ENCODE data around the gene TNNI3K. TPM values are rescaled to one million over a fixed set of nuclear protein-coding genes. Genes with fewer than 3 reads are reported as not detected.
"Not testable (repeated sequence)": the region's sequence is repeated elsewhere in the genome, so short reads cannot be mapped to it uniquely, and the experiment has no call there.

Gene TNNI3K, protein sequence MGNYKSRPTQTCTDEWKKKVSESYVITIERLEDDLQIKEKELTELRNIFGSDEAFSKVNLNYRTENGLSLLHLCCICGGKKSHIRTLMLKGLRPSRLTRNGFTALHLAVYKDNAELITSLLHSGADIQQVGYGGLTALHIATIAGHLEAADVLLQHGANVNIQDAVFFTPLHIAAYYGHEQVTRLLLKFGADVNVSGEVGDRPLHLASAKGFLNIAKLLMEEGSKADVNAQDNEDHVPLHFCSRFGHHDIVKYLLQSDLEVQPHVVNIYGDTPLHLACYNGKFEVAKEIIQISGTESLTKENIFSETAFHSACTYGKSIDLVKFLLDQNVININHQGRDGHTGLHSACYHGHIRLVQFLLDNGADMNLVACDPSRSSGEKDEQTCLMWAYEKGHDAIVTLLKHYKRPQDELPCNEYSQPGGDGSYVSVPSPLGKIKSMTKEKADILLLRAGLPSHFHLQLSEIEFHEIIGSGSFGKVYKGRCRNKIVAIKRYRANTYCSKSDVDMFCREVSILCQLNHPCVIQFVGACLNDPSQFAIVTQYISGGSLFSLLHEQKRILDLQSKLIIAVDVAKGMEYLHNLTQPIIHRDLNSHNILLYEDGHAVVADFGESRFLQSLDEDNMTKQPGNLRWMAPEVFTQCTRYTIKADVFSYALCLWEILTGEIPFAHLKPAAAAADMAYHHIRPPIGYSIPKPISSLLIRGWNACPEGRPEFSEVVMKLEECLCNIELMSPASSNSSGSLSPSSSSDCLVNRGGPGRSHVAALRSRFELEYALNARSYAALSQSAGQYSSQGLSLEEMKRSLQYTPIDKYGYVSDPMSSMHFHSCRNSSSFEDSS
- 84.6 TPM for total RNA-seq
- long read RNA-seq, transcript TNNI3K-201 (25 exons, 3,001 nt): major isoform, 88 of 113 reads
- long read RNA-seq, partial matches to known transcripts: 13 of 113 reads
- long read RNA-seq, other reads (novel, unspliced or antisense): 12 of 113 reads

DNA sequence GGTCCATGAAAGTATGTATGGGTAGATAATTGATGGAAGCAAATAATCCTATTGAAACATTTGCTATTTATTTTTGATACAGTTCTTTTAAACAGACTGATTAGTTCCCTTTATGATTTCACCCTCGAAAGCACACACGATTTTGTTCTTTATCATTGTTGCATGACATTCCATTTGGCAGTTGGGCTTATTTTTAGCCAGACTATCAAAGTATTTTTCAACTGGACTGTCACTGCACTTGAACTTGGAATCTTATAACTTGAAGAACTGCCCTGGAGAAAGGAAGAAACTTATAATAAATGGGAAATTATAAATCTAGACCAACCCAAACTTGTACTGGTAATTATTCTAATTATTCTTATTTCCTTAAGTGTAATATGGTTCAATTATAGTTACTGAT lies at the start of gene TNNI3K:
TNNI3K (plus strand) TSS at position 235 of the 400 bp plus-strand sequence; CDS start at position 300, 65 bp downstream.
- ATAC-seq (ENCODE audit: poor library complexity) (peak; percentile 67), DNase-seq (no peak)
- intact Hi-C loops (cut with DNase I): no loop called here

DNA sequence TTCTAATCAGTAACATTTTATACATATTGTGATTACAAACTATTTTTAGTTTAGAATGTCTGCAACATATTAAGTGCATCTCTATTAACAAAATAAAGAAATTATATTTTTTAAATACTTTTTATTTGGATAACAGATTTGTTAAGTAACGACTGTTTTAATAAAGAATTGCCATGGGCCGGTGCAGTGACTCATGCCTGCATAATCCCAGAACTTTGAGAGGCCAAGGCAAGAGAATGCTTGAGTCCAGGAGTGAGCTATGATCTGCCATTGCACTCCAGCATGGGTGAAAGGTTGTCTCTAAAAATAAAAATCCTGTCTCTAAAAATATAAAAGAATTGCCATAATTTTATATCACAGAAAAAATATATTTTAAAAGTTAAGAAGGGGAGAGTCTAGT lies 41.3 kb upstream of the TNNI3K start:
- intact Hi-C loops (cut with DNase I): no loop called here
- DNase-seq (no peak), ATAC-seq (ENCODE audit: poor library complexity) (no peak)

DNA sequence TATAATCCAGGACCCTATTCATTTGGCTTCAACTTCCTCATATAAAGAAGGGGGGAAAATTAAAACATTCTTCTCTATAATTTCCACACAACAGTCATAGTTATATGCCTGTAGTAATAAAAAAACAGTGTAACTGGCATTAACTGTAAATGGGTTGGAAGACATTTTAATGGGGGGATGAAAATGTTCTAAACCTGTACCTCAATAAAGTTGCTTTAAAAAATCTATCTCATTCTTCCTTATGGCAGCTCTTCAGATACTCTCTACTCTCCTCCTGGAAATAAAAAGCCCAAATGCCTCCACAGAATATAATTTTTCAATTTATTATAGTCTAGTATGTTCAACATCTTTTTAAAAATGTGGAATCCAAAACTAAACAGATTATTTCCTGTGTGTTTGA lies 39.8 kb upstream of the TNNI3K start:
- DNase-seq: no peak
- intact Hi-C loops (cut with DNase I): no loop called here
- ATAC-seq (ENCODE audit: poor library complexity): no peak

DNA sequence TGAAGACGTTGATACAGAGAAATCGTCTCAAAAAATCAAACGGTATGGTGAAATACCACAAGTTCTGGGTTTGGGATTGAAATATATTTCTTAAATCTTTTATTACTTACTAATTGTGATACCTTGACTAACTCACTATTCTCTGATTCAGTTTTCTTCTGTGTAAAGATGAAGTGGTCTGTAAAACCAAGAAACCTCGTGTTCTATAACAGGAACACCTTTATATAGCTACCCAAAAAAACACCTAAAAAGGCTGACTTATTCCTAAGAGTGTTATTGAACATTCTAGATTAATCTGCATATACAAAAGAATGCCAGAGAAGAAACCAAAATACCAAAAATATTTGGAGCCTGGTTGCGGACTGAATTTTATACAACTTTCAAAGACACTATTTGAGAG lies 37.9 kb upstream of the TNNI3K start:
- ATAC-seq (ENCODE audit: poor library complexity) (no peak), DNase-seq (no peak)
- intact Hi-C loops (cut with DNase I): no loop called here

DNA sequence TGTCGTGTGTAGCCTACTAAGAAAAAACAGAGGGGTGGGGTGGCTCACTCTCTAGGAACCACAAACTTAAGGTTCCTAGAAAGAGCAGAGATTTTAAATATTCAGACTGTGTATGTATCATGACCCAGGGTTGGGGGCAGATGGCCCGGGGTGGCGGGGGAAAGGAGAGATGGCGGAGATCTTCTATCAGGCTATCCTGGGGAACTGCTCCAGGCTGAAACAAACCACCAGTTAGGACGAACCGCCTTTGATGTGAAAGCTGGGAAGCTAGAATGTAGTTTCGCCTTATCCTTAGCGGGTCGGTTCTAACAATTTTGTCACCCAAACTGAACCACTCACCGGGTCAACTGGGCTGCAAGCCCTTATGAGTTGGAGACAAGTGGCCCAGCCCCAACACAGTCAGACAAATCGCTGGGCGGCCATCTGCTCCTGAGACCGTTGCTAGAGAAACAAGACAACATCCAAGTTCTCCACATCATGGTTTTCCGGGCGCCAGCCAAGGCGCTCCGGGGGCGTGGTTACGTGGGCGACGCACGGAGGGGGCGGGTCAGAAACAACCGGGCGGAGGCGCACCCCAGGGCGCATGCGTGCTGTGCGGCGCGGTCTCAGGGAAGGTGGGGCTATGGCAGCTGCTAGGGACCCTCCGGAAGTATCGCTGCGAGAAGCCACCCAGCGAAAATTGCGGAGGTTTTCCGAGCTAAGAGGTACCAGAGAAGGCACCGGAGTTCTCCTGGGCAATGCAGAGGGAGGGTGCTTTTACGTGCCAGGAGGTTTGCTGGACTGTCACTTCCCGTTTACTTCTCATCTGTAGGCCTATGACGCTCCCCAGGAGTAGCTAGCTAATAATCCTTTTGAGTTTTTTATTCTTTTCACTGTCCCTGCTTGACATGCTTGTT lies 37.3 kb upstream of the TNNI3K start, which contains the start of the genes FPGT and LRRIQ3:
FPGT (plus strand) TSS at position 586 of the 896 bp plus-strand sequence; CDS start at position 623, 37 bp downstream.
LRRIQ3 (minus strand) TSS at position 520 of the 896 bp plus-strand sequence. CDS start 14,492 bp downstream, outside the sequence.
- DNase-seq: peak; percentile 97
- intact Hi-C loops (cut with DNase I): no loop called here

DNA sequence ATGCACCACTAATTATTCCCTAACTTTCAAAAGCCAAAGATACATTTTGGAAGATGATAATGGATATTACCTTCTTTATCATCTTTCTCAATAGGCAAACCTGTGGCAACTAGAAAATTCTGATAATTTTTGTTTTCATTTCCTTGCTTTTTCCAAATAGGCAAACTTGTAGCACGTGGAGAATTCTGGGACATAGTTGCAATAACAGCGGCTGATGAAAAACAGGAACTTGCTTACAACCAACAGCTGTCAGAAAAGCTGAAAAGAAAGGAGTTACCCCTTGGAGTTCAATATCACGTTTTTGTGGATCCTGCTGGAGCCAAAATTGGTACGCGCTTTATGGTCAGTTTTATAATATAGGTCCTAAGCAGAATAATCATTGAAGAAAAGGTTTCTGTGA lies 35.7 kb upstream of the TNNI3K start:
- intact Hi-C loops (cut with DNase I): no loop called here
- no peak for ATAC-seq (ENCODE audit: poor library complexity)
- no peak for DNase-seq

More for the DNA sequence above, 37.3 kb upstream of the TNNI3K start, which contains the start of the genes FPGT and LRRIQ3:
- peak; percentile 100 for ATAC-seq (ENCODE audit: poor library complexity)

DNA sequence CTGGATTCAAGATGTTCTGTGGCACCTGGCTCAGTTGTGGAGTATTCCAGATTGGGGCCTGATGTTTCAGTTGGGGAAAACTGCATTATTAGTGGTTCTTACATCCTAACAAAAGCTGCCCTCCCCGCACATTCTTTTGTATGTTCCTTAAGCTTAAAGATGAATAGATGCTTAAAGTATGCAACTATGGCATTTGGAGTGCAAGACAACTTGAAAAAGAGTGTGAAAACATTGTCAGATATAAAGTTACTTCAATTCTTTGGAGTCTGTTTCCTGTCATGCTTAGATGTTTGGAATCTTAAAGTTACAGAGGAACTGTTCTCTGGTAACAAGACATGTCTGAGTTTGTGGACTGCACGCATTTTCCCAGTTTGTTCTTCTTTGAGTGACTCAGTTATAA lies 29.9 kb upstream of the TNNI3K start:
- DNase-seq: no peak
- no peak for ATAC-seq (ENCODE audit: poor library complexity)
- intact Hi-C loops (cut with DNase I): no loop called here

DNA sequence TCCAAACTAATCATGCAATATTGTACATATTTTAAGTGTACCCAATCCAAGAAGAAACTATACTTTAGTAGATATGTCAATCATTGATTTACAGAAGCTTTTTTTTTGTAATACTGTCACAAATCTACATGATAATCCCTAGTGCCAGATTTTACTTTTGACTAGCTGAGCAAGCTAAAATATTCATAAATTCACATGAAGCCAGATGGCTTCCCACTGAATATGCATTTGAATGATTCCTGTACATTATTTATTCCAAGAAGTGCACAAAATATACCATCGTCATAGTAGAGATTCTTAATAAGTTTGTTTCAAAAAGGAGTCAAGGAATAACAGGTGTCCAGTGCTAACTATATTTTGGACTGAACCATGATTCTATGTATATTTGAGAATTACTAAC lies 20.0 kb upstream of the TNNI3K start:
- intact Hi-C loops (cut with DNase I): no loop called here
- ATAC-seq (ENCODE audit: poor library complexity) (no peak), DNase-seq (no peak)

DNA sequence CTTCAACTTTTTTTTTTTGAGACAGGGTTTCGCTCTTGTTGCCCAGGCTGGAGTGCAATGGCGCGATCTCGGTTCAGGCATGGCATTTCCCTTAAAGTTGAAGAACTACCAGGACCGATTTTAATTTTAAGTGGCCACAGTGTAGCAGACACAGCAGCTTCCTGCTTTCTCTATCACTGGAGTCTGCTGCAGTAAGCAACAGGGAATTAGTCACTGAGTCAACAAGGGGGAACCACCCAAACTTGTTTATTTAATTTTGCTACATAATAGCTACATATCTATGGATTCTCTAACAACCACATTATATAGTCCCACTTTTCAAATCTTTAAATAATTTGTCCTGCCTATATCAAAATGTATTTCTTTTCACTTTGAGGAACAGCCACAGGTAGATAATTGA lies 12.5 kb upstream of the TNNI3K start:
- no peak for ATAC-seq (ENCODE audit: poor library complexity)
- intact Hi-C loops (cut with DNase I): no loop called here
- no peak for DNase-seq

DNA sequence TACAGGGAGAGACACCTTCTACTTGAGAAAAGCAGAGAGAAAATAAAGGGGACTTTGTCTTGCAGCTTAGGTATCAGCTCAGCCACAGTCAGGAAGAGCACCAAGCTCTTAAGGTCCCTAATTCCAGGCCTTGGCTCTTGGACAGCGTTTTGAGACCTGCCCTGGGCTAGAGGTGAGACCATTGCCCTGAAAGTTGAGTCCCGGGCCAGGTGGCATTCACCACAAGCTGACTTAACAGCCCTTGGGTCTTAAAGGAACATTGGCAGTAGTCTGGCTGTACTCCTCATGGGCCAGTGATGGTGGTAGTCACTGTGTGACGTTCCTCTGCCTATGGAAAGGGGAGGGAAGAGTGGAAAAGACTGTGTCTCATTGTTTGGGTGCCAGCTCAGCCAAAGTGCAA lies 11.7 kb upstream of the TNNI3K start:
- intact Hi-C loops (cut with DNase I): no loop called here
- ATAC-seq (ENCODE audit: poor library complexity) (no peak), DNase-seq (no peak)

DNA sequence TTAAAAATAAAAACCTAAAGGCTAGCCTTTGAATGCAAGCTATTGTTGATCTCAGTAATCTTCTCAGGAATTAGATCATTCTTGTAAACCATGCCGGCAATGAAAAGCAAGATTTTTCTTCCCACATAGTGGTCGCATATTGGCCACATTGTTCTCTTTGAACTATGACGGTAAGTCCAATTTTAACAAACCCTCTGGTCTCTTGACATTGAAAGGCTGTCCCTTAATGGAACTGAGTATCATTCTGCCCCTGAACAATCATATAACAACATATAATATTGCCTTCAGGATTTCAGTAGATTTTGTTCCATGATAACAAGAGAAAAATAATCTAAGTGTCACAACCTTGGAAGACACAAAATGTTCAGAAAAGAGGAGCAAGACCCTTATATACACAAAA lies 1.3 kb downstream of the TNNI3K start:
- intact Hi-C loops (cut with DNase I): no loop called here
- peak; percentile 52 for ATAC-seq (ENCODE audit: poor library complexity)

DNA sequence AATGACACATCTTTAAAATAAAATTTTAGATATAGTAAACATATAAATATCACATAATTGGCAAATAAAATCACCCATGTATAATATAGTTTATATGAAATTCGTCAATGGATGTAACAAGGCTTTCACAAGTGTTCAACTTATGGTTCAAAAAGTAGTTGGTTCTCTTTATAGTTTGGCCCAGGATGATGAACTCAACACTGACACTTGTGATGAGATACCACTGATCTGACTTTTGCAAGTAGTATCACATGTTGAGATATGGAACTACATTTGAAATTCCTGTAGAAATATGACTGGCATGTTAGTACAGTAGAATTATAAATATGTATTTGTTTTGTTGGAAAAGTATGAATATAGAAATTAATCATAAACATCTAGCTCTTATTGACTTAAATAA lies 1.8 kb downstream of the TNNI3K start:
- intact Hi-C loops (cut with DNase I): no loop called here
- DNase-seq (no peak), ATAC-seq (ENCODE audit: poor library complexity) (peak; percentile 63)

More for the DNA sequence above, 1.3 kb downstream of the TNNI3K start:
- no peak for DNase-seq

DNA sequence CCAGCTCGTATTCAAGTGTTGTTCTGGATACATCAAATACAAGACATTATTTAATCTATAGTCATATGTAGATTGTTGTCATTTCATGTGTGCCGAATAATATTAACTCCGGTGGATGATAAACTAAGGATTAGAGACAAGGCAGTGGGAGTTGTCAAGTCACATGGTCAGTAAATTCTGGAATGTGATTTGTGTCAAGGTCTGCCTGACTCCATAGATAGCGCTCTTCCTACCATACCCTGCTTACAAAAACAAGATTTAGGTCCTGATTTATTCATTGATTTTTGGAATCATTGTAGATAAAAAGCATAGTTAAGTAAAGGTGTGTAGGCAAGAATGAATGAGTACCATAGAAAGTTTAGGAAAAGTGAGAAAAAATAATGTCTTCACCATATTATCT lies 2.6 kb downstream of the TNNI3K start:
- peak; percentile 34 for ATAC-seq (ENCODE audit: poor library complexity)
- intact Hi-C loops (cut with DNase I): no loop called here
- no peak for DNase-seq

DNA sequence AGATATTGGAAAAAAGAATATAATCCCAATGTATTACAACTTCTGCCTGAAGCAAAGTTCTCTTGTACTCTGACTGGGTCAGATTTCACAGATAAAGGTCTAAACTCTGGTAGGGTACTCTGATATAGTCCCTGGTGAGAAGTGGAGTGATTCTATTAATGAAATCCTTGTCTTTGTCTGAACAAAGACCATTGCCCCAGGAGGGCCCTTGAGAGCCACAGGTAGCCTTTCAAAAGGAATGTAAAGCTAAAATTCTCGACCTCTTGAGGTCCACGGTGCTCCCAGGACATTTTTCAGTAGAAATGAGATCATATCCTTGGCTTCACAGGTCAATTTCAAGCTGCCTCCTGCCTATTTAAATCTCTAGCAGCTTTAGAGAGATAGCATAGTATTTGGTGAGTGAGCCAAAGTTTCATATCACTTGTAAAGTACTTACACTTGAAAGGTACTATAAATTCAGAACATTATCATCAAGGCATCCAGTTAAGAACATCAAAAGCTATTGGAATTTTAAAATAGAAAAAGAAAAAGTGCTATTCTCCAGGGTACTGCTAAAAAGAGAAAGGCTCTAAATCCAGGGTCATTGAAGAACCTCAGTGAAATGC lies 10.1 kb downstream of the TNNI3K start:
- intact Hi-C loops (cut with DNase I): no loop called here
- ATAC-seq (ENCODE audit: poor library complexity): peak; percentile 84

DNA sequence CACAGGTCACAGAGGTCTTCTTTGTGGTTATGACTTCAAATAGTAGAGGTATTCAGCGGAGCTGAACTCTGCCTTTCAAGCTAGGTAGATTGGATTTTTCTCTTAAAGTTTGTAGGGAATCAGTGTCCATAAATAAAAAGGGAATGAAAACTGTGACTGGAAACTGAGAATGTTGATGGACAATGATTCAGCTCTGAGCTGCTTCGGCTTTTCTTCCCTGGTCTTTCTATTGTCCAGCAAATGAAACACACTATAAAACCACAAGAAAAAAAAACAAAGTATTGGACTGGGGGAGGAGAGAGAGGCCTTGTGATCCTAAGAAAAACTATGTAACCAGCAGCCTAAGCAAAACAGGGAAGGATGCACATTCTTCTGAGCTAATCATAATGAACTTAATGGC lies 11.1 kb downstream of the TNNI3K start:
- DNase-seq: no peak
- no peak for ATAC-seq (ENCODE audit: poor library complexity)
- intact Hi-C loops (cut with DNase I): no loop called here

More for the DNA sequence above, 10.1 kb downstream of the TNNI3K start:
- no peak for DNase-seq

DNA sequence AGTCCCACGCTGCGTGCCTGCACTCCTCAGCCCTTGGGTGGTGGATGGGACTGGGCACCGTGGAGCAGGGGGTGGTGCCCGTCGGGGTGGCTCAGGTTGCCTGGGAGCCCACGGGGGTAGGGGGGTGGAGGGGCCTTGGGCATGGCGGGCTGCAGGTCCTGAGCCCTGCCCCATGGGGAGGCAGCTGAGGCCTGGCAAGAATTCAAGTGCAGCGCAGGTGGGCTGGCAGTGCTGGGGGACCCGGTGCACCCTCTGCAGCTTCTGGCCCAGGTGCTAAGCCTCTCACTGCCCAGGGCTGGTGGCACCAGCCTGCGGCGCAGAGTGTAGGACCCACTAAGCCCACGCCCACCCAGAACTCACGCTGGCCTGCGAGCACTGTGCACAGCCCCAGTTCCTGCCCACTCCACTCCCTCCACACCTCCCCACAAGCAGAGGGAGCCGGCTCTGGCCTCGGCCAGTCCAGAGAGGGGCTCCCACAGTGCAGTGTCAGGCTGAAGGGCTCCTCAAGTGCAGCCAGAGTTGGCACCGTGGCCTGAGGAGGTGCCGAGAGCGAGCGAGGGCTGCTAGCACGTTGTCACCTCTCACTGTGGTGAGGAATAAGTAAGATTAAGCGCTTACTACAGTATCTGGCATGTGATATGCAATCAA lies 12.8 kb downstream of the TNNI3K start:
- intact Hi-C loops (cut with DNase I): no loop called here
- DNase-seq (peak; percentile 41), ATAC-seq (ENCODE audit: poor library complexity) (peak; percentile 30)

DNA sequence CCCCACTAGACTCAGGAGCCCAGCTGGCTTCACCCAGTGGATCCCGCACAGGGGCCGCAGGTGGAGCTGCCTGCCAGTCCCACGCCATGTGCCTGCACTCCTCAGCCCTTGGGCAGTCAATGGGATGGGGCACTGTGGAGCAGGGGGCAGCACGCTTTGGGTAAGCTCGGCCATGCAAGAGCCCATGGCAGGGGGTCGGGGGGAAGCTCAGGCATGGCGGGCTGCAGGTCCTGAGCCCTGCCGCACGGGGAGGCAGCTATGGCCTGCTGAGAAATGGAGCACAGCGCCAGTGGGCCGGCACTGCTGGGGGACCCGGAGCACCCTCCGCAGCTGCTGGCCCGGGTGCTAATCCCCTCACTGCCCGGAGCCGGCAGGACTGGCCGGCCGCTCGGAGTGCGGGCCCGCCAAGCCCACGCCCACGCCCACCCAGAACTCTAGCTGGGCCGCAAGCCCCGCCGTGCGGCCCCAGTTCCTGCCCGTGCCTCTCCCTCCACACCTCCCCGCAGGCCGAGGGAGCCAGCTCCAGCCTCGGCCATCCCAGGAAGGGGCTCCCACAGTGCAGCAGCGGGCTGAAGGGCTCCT lies 18.1 kb downstream of the TNNI3K start:
- DNase-seq: peak; percentile 30
- ATAC-seq (ENCODE audit: poor library complexity); intact Hi-C loops (cut with DNase I): not testable (repeated sequence)

All from Right ventricle myocardium superior (tissue), 1 donor.